C4-2B (cell line): ENCODE results near the gene TNFSF8.

Experiments used
- ZFX ChIP-seq: fragments of 450-650 bp; IDR thresholded peaks from 2 replicates; pipeline ENCODE4 v1.6.1; 2017
- TF ChIP-seq, protein P1 (sequence below): fragments of 450-650 bp; conservative IDR thresholded peaks from 2 replicates; pipeline ENCODE4 v1.5.1; 2017; ENCODE audit warnings: mild to moderate bottlenecking

- TF ChIP-seq, protein P1, sequence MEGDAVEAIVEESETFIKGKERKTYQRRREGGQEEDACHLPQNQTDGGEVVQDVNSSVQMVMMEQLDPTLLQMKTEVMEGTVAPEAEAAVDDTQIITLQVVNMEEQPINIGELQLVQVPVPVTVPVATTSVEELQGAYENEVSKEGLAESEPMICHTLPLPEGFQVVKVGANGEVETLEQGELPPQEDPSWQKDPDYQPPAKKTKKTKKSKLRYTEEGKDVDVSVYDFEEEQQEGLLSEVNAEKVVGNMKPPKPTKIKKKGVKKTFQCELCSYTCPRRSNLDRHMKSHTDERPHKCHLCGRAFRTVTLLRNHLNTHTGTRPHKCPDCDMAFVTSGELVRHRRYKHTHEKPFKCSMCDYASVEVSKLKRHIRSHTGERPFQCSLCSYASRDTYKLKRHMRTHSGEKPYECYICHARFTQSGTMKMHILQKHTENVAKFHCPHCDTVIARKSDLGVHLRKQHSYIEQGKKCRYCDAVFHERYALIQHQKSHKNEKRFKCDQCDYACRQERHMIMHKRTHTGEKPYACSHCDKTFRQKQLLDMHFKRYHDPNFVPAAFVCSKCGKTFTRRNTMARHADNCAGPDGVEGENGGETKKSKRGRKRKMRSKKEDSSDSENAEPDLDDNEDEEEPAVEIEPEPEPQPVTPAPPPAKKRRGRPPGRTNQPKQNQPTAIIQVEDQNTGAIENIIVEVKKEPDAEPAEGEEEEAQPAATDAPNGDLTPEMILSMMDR, result no peak
- no peak for TF ChIP-seq ZFX
Measured at GRCh38 chr9:114908104-114908622, 22.2 kb downstream of the TNFSF8 start.
